ENCODE data around the gene HOXA3. TPM values are rescaled to one million over a fixed set of nuclear protein-coding genes. Genes with fewer than 3 reads are reported as not detected.
A peak's percentile ranks its signal among the peaks of the same experiment; 100 is the strongest.

Gene HOXA3
- total RNA-seq, 3 donors from 2014 or later (not counting 1 experiment from before 2014, with no cell fraction given), result 0.32 to 0.78 (median 0.35) TPM

DNA sequence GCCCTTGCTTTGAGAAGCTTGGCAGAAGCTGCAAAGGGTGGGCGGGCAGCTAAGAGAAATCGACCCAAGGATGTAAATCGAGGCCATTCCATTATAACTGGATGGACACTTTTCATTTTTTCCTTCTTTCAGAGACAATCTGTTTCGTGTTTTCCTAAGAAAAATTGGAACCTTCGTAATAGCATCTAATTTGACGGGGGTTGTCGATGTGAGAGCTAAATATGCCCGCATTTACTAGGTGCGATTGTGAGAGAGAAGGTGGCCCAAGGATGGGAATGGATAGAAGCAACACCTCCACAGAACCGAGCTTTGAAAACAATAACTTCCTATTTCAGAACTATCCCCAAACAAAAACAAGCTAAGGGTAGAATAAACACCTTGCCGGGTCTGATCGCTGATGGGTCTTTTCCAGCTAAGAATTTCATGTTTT, 21.0 kb downstream of the HOXA3 start:
- Mint-ChIP-seq H3K9me3 (no peaks in the 10 kb centered on the region), H3K27me3 (ENCODE audit: low read depth in 2 of 2) (peaks cover 28 to 41% of the 10 kb centered on the region in 2 donors), H3K4me3 (peak overlapping the region; percentile 65), H3K27ac (peak overlapping the region in 1 of 2 donors; percentile 45), H3K4me1 (no peaks in the 10 kb centered on the region), H3K36me3 (no peaks in the 10 kb centered on the region)
- 76% methylated on average over 11 of the region's 12 CpGs for WGBS (ENCODE audit: insufficient coverage)
- no peaks in the 10 kb centered on the region for H3K9me3 ChIP-seq (ENCODE audit: control insufficient read depth, insufficient read depth, low read length)
- no peaks in the 10 kb centered on the region for H3K36me3 ChIP-seq (ENCODE audit: control insufficient read depth, insufficient read depth, low read length)
- peak overlapping the region; percentile 65 for H3K4me3 ChIP-seq (ENCODE audit: low read length)
- DNase-seq, result no peak
- no peaks in the 10 kb centered on the region for H3K4me1 ChIP-seq (ENCODE audit: control insufficient read depth, insufficient read depth, low read length)
- no peaks in the 10 kb centered on the region for H3K27me3 ChIP-seq (ENCODE audit: control insufficient read depth, insufficient read depth, low read length)
- H3K27ac ChIP-seq (ENCODE audit: low read length), result peak overlapping the region; percentile 76
- ATAC-seq, result no peak
- intact Hi-C loops (cut with micrococcal nuclease), result no loop called here
- TF ChIP-seq, protein P1, sequence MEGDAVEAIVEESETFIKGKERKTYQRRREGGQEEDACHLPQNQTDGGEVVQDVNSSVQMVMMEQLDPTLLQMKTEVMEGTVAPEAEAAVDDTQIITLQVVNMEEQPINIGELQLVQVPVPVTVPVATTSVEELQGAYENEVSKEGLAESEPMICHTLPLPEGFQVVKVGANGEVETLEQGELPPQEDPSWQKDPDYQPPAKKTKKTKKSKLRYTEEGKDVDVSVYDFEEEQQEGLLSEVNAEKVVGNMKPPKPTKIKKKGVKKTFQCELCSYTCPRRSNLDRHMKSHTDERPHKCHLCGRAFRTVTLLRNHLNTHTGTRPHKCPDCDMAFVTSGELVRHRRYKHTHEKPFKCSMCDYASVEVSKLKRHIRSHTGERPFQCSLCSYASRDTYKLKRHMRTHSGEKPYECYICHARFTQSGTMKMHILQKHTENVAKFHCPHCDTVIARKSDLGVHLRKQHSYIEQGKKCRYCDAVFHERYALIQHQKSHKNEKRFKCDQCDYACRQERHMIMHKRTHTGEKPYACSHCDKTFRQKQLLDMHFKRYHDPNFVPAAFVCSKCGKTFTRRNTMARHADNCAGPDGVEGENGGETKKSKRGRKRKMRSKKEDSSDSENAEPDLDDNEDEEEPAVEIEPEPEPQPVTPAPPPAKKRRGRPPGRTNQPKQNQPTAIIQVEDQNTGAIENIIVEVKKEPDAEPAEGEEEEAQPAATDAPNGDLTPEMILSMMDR (IDR thresholded peaks at IDR 0.05), result no peak

- peak within 1 kb of the TSS; percentile 74 for H3K4me3 Mint-ChIP-seq
- peak within 1 kb of the TSS; percentile 76 for H3K27ac ChIP-seq (ENCODE audit: low read length)
- no peaks in the 10 kb centered on the region for H3K4me1 Mint-ChIP-seq
- peak within 1 kb of the TSS in 1 of 2 donors; percentile 45 for H3K27ac Mint-ChIP-seq
- ATAC-seq (peak; percentile 79 to 97 (median 96)), DNase-seq (peak; percentile 51 to 69)
- H3K9me3 ChIP-seq (ENCODE audit: control insufficient read depth, insufficient read depth, low read length), result no peaks in the 10 kb centered on the region
- H3K9me3 Mint-ChIP-seq, result no peaks in the 10 kb centered on the region
- no peaks in the 10 kb centered on the region for H3K27me3 ChIP-seq (ENCODE audit: control insufficient read depth, insufficient read depth, low read length)
- peak within 1 kb of the TSS; percentile 65 for H3K4me3 ChIP-seq (ENCODE audit: low read length)
- TF ChIP-seq, protein P1 (IDR thresholded peaks at IDR 0.05), result no peak
- no peaks in the 10 kb centered on the region for H3K36me3 ChIP-seq (ENCODE audit: control insufficient read depth, insufficient read depth, low read length)
- WGBS (ENCODE audit: insufficient coverage), result 33% methylated on average over 66 of the region's 67 CpGs
- no peaks in the 10 kb centered on the region for H3K4me1 ChIP-seq (ENCODE audit: control insufficient read depth, insufficient read depth, low read length)
- intact Hi-C loops (cut with micrococcal nuclease), result no loop called here
- no peaks in the 10 kb centered on the region for H3K36me3 Mint-ChIP-seq
- peaks cover 26 to 41% of the 10 kb centered on the region in 2 donors for H3K27me3 Mint-ChIP-seq (ENCODE audit: low read depth in 2 of 2)
Measured at GRCh38 chr7:27130540-27131389, 21.6 kb downstream of the HOXA3 start, which contains the start of gene HOXA4. Gene HOXA4, minus strand, starts transcription at chr7:27130757. Its CDS starts 24 bp downstream, at chr7:27130733.

- no peaks in the 10 kb centered on the region for H3K9me3 ChIP-seq (ENCODE audit: control insufficient read depth, insufficient read depth, low read length)
- H3K27ac ChIP-seq (ENCODE audit: low read length), result no peak overlapping the region
- Mint-ChIP-seq H3K9me3 (no peaks in the 10 kb centered on the region), H3K4me1 (no peaks in the 10 kb centered on the region), H3K27ac (no peak overlapping the region), H3K4me3 (peak overlapping the region; percentile 64), H3K36me3 (no peaks in the 10 kb centered on the region), H3K27me3 (ENCODE audit: low read depth in 2 of 2) (peaks cover 29 to 41% of the 10 kb centered on the region in 2 donors)
- H3K36me3 ChIP-seq (ENCODE audit: control insufficient read depth, insufficient read depth, low read length), result no peaks in the 10 kb centered on the region
- TF ChIP-seq, protein P1 (IDR thresholded peaks at IDR 0.05), result no peak
- WGBS (ENCODE audit: insufficient coverage), result 60% methylated on average over 72 of the region's 72 CpGs
- ATAC-seq (peak in 1 of 3 donors; percentile 34), DNase-seq (no peak)
- no peaks in the 10 kb centered on the region for H3K4me1 ChIP-seq (ENCODE audit: control insufficient read depth, insufficient read depth, low read length)
- no peak overlapping the region for H3K4me3 ChIP-seq (ENCODE audit: low read length)
- intact Hi-C loops (cut with micrococcal nuclease), result no loop called here
- H3K27me3 ChIP-seq (ENCODE audit: control insufficient read depth, insufficient read depth, low read length), result no peaks in the 10 kb centered on the region
Measured at GRCh38 chr7:27129729-27130539, 22.4 kb downstream of the HOXA3 start.
